IMR-90 (cell line): ENCODE results near the gene XKR7. TPM values are rescaled to one million over a fixed set of nuclear protein-coding genes. Genes with fewer than 3 reads are reported as not detected.

Experiments used
- ATAC-seq: fragments of 200-7000 bp; cut with Tn5 transposase; 2 replicates; pipeline ENCODE4 v1.9.1; 2020; ENCODE audit warnings: low read depth, mild to moderate bottlenecking, moderate library complexity
- BruUV-seq: library from RNA; stranded (reverse); fragments of 400-500 nt; replicated peaks from 2 replicates; lab custom pipeline; 2021; lab: Mats Ljungman, UMichigan
- CTCF ChIA-PET: fragments of 300-600 bp; formaldehyde crosslinking; extraction: SDS; loops from one replicate; lab custom pipeline; 2021; ENCODE audit warnings: antibody characterized with exemption; lab: Yijun Ruan, JAX
- POLR2A ChIA-PET: fragments of 300-600 bp; sonication (Branson Sonifier 250); formaldehyde crosslinking; loops from one replicate; lab custom pipeline; 2022; ENCODE audit warnings: antibody characterized with exemption; ENCODE audit not compliant: unreplicated experiment; lab: Charles Lee
- DNase-seq: peaks from one replicate; pipeline ENCODE4 v3.0.0; 2013
- H2AFZ ChIP-seq: replicated peaks from 2 replicates; pipeline ENCODE3; 2013; ENCODE audit warnings: low read length, mild to moderate bottlenecking; ENCODE audit not compliant: poor library complexity
- H2AK5ac ChIP-seq: 2 replicates; pipeline ENCODE4 v1.6.1; 2013; ENCODE audit warnings: low read depth, low read length, inconsistent platforms
- H2AK9ac ChIP-seq: replicated peaks from 2 replicates; pipeline ENCODE3; 2013; ENCODE audit warnings: mild to moderate bottlenecking, low read depth, low read length, moderate library complexity; ENCODE audit not compliant: poor library complexity
- H2BK120ac ChIP-seq: 2 replicates; pipeline ENCODE4 v1.6.1; 2013; ENCODE audit warnings: low read depth, low read length, inconsistent platforms
- H2BK15ac ChIP-seq: 3 replicates; pipeline ENCODE4 v1.6.1; 2013; ENCODE audit warnings: low read depth, low read length, inconsistent platforms
- H2BK20ac ChIP-seq: 2 replicates; pipeline ENCODE4 v1.6.1; 2013; ENCODE audit warnings: low read depth, mild to moderate bottlenecking, inconsistent platforms, low read length, moderate library complexity
- H2BK5ac ChIP-seq: 2 replicates; pipeline ENCODE4 v1.6.1; 2013; ENCODE audit warnings: mild to moderate bottlenecking, low read depth, low read length, inconsistent platforms; ENCODE audit not compliant: poor library complexity, severe bottlenecking
- H3K14ac ChIP-seq: replicated peaks from 2 replicates; pipeline ENCODE4 v1.6.1; 2013; ENCODE audit warnings: low read depth, low read length, inconsistent platforms
- H3K18ac ChIP-seq: 2 replicates; pipeline ENCODE4 v1.6.1; 2013; ENCODE audit warnings: low read depth, low read length, control low read depth
- H3K23ac ChIP-seq: 2 replicates; pipeline ENCODE4 v1.6.1; 2013; ENCODE audit warnings: low read depth, low read length, inconsistent platforms
- H3K27ac ChIP-seq: 2 replicates; pipeline ENCODE4 v1.5.1; 2013; ENCODE audit warnings: mild to moderate bottlenecking, control low read depth, low read length; ENCODE audit not compliant: insufficient read depth
- H3K27me3 ChIP-seq: 2 replicates; pipeline ENCODE4 v1.6.1; 2013; ENCODE audit warnings: low read length; ENCODE audit not compliant: control insufficient read depth, insufficient read depth
- H3K36me3 ChIP-seq: 2 replicates; pipeline ENCODE4 v1.6.1; 2013; ENCODE audit warnings: low read length, mixed read lengths; ENCODE audit not compliant: control insufficient read depth, insufficient read depth
- H3K4ac ChIP-seq: 2 replicates; pipeline ENCODE4 v1.6.1; 2013; ENCODE audit warnings: low read depth, low read length, inconsistent platforms
- H3K4me1 ChIP-seq: 2 replicates; pipeline ENCODE4 v1.6.1; 2013; ENCODE audit warnings: low read length, mixed read lengths; ENCODE audit not compliant: control insufficient read depth, insufficient read depth
- H3K4me2 ChIP-seq: 2 replicates; pipeline ENCODE4 v1.6.1; 2013; ENCODE audit warnings: low read depth, mild to moderate bottlenecking, control low read depth, low read length, moderate library complexity
- H3K4me3 ChIP-seq: 2 replicates; pipeline ENCODE4 v1.5.1; 2013; ENCODE audit warnings: low read depth, mild to moderate bottlenecking, control low read depth, low read length, moderate library complexity; ENCODE audit not compliant: insufficient read depth
- H3K56ac ChIP-seq: 2 replicates; pipeline ENCODE4 v1.6.1; 2013; ENCODE audit warnings: low read length, inconsistent platforms; ENCODE audit not compliant: insufficient read depth; ENCODE audit errors: extremely low read depth
- H3K79me1 ChIP-seq, 2 experiments: 2 replicates each; pipeline ENCODE4 v1.6.1; 2013; ENCODE audit warnings: low read length in 2 of 2, inconsistent platforms in 1 of 2, low read depth in 1 of 2
- H3K9ac ChIP-seq: 2 replicates; pipeline ENCODE4 v1.6.1; 2013; ENCODE audit warnings: low read depth, low read length, control low read depth
- H3K9me1 ChIP-seq: 2 replicates; pipeline ENCODE4 v1.6.1; 2013; ENCODE audit warnings: low read length, inconsistent platforms; ENCODE audit not compliant: insufficient read depth
- H3K9me3 ChIP-seq: 2 replicates; pipeline ENCODE4 v1.6.1; 2013; ENCODE audit warnings: low read length; ENCODE audit not compliant: control insufficient read depth, insufficient read depth
- H4K20me1 ChIP-seq: 2 replicates; pipeline ENCODE4 v1.6.1; 2013; ENCODE audit warnings: low read length, inconsistent platforms; ENCODE audit not compliant: insufficient read depth
- H4K5ac ChIP-seq: 2 replicates; pipeline ENCODE4 v1.6.1; 2013; ENCODE audit warnings: mild to moderate bottlenecking, low read depth, low read length, control low read depth
- H4K8ac ChIP-seq, 2 experiments: 2 replicates each; pipeline ENCODE4 v1.6.1; 2013; ENCODE audit warnings: low read depth in 2 of 2, low read length in 2 of 2, control low read depth in 1 of 2, inconsistent platforms in 1 of 2
- H4K91ac ChIP-seq: 2 replicates; pipeline ENCODE4 v1.6.1; 2013; ENCODE audit warnings: low read depth, low read length, inconsistent platforms; ENCODE audit not compliant: insufficient read depth
- FOS ChIP-seq: fragments of 150-350 bp; IDR thresholded peaks from 2 replicates; pipeline ENCODE4 v1.6.1; 2016; ENCODE audit warnings: low read depth, low read length
- MAZ ChIP-seq: IDR thresholded peaks from 2 replicates; pipeline ENCODE4 v1.6.1; 2012; ENCODE audit warnings: low read depth, mild to moderate bottlenecking, low read length, improper control_type of control experiment, moderate library complexity, borderline replicate concordance
- MXI1 ChIP-seq: IDR thresholded peaks from 2 replicates; pipeline ENCODE4 v1.6.1; 2012; ENCODE audit warnings: low read depth, mild to moderate bottlenecking, low read length, moderate library complexity, borderline replicate concordance
- RCOR1 ChIP-seq: IDR thresholded peaks from 2 replicates; pipeline ENCODE4 v1.6.1; 2012; ENCODE audit warnings: mild to moderate bottlenecking, low read length, improper control_type of control experiment; ENCODE audit not compliant: insufficient replicate concordance
- WGBS, 2 experiments: methylation state at CpG; one replicate each; pipeline versions ENCODE4 v1.1.5 to v1.1.7; 2013; ENCODE audit warnings: missing lambda C conversion rate in 2 of 2; ENCODE audit not compliant: insufficient read length in 1 of 2; ENCODE audit errors: extremely low coverage in 2 of 2; 5-methylcytosine and 5-hydroxymethylcytosine counted together
- dilution Hi-C: fragments of 300-500 bp; cut with HindIII; formaldehyde crosslinking; loops from one replicate; pipeline ENCODE4 v1.14.3; 2018; ENCODE audit warnings: low sequenced_read_pairs; ENCODE audit not compliant: unreplicated experiment
- in situ Hi-C: fragments of 300-500 bp; cut with MboI; formaldehyde crosslinking; loops from 3 replicates; pipeline ENCODE4 v1.14.3; 2019; ENCODE audit warnings: low sequenced_read_pairs, inconsistent platforms, mixed read lengths
- intact Hi-C: fragments of 100-400 bp; cut with micrococcal nuclease; formaldehyde crosslinking; loops from 2 replicates; pipeline ENCODE4 v1.10.0; 2022
- polyA plus RNA-seq, 3 experiments: library from polyadenylated mRNA; depleted of rRNA; stranded (reverse); fragments of >200 nt; gene quantifications; 2 replicates each; pipeline ENCODE4 v1.2.3, GENCODE V29; 2012; ENCODE audit warnings: low replicate concordance in 1 of 3
- total RNA-seq: library from RNA; depleted of rRNA; stranded (reverse); fragments of >200 nt; gene quantifications from 2 replicates; pipeline ENCODE4 v1.2.3, GENCODE V29; 2012
- TF ChIP-seq, protein P1 (sequence below): conservative IDR thresholded peaks from 2 replicates; pipeline ENCODE4 v1.5.1; 2012; ENCODE audit warnings: mild to moderate bottlenecking, low read depth, low read length, improper control_type of control experiment

Gene XKR7
- total and polyA plus RNA-seq, 2 of the 4 experiments (the other 2 are of a cell fraction) = not detected

DNA sequence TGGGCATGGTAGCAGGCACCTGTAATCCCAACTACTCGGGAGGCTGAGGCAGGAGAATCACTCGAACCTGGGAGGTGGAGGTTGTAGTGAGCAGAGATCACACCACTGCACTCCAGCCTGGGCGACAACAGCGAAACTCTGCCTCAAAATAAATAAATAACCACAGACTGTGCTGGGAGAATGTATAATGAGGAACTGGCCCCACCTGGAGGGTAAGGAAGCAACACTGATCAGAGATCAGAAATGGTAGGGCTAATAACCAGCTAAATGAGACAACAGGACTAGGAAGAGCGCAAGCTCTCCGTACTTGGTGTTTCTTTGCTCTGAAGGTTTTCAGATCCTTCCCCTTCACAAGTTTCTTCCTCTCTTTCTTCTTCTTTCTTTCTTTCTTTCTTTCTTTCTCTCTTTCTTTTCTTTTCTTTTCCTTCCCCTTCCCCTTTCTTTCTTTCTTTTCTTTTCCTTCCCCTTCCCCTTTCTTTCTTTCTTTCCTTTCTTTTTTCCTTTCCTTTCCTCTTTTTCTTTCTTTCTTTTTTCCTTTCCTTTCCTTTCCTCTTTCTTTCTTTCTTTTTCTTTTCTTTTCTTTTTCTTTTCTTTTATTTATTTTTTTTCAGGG is 56.8 kb downstream of the XKR7 start:
- CTCF ChIA-PET = interaction anchor here (1.8 kb wide), 1 partner anchor 172 kb away, joined by 5 read pairs; no protein-coding TSS in a partner anchor
- no peak overlapping the region for H2AK5ac ChIP-seq
- dilution Hi-C loops = no loop called here

More for the DNA sequence above, 56.8 kb downstream of the XKR7 start:
- Histone ChIP-seq H4K20me1 (no peaks in the 10 kb centered on the region), H3K27ac (no peak overlapping the region), H4K5ac (no peak overlapping the region), H3K4me1 (no peaks in the 10 kb centered on the region), H2AFZ (no peak overlapping the region), H3K27me3 (peaks cover 60% of the 10 kb centered on the region), H4K8ac (no peak overlapping the region), H3K23ac (no peak overlapping the region), H3K14ac (no peak overlapping the region), H3K79me1 (no peaks in the 10 kb centered on the region), H2BK5ac (no peak overlapping the region), H2BK120ac (no peak overlapping the region), H3K36me3 (no peaks in the 10 kb centered on the region), H2BK15ac (no peak overlapping the region), H4K91ac (no peak overlapping the region), H2BK20ac (no peak overlapping the region), H3K18ac (no peak overlapping the region), H3K4me3 (no peak overlapping the region), H3K9me3 (no peaks in the 10 kb centered on the region), H2AK9ac (no peak overlapping the region), H3K9ac (no peak overlapping the region), H3K4me2 (no peak overlapping the region), H3K4ac (no peak overlapping the region), H3K56ac (no peak overlapping the region), H3K9me1 (no peaks in the 10 kb centered on the region)
- no CpG with 5 or more reads among the region's 6 CpGs for WGBS, 2 experiments
- TF ChIP-seq, protein P1, sequence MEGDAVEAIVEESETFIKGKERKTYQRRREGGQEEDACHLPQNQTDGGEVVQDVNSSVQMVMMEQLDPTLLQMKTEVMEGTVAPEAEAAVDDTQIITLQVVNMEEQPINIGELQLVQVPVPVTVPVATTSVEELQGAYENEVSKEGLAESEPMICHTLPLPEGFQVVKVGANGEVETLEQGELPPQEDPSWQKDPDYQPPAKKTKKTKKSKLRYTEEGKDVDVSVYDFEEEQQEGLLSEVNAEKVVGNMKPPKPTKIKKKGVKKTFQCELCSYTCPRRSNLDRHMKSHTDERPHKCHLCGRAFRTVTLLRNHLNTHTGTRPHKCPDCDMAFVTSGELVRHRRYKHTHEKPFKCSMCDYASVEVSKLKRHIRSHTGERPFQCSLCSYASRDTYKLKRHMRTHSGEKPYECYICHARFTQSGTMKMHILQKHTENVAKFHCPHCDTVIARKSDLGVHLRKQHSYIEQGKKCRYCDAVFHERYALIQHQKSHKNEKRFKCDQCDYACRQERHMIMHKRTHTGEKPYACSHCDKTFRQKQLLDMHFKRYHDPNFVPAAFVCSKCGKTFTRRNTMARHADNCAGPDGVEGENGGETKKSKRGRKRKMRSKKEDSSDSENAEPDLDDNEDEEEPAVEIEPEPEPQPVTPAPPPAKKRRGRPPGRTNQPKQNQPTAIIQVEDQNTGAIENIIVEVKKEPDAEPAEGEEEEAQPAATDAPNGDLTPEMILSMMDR = no peak
- TF ChIP-seq RCOR1 = no peak
- TF ChIP-seq MXI1 = no peak
- no peak for TF ChIP-seq MAZ
- no peak for TF ChIP-seq FOS
- DNase-seq (no peak), ATAC-seq (no peak)
- in situ Hi-C loops (no loop called here), intact Hi-C loops (no loop called here)
- POLR2A ChIA-PET = no interaction called here
- BruUV-seq = no TSS peak
